Esophagus squamous epithelium (tissue), 4 donors: Measurements from ENCODE around the gene C18orf32.
"Not testable (repeated sequence)": the region's sequence is repeated elsewhere in the genome, so short reads cannot be mapped to it uniquely, and the experiment has no call there.

Source experiments
- POLR2A ChIP-seq, 4 donors: fragments of 450-650 bp; IDR thresholded peaks; one replicate each; pipeline ENCODE4 v1.6.1; 2017; ENCODE audit warnings: antibody characterized with exemption in 4 of 4, mild to moderate bottlenecking in 4 of 4, moderate library complexity in 3 of 4
- TF ChIP-seq, protein P1 (sequence below), 6 experiments: fragments of 450-650 bp in 4 of 6; fragments of 200-600 bp in 2 of 6; sonication (generic) in 2 of 6; IDR thresholded peaks; one replicate each; pipeline ENCODE4 v1.5.1; 2016 to 2019; ENCODE audit warnings: antibody characterized with exemption in 6 of 6, mild to moderate bottlenecking in 4 of 6, moderate library complexity in 4 of 6

DNA sequence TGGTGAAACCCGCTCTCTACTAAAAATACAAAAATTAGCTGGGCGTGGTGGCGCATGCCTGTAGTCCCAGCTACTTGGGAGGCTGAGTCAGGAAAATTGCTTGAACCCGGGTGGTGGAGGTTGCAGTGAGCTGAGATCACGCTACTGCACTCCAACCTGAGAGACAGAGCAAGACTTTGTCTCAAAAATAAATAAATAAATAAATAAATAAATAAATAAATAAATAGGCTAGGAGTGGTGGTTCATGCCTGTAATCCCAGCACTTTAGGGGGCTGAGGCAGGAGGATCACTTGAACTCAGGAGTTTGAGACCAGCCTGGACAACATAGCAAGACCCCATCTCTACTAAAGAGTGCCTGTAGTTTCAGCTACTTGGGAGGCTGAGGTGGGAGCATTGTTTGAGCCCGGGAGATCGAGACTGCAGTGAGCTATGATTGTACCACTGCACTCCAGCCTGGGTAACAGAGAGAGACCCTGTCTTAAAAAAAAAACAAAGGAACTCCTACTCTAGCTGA lies 36.6 kb upstream of the C18orf32 start:
- TF ChIP-seq, protein P1, sequence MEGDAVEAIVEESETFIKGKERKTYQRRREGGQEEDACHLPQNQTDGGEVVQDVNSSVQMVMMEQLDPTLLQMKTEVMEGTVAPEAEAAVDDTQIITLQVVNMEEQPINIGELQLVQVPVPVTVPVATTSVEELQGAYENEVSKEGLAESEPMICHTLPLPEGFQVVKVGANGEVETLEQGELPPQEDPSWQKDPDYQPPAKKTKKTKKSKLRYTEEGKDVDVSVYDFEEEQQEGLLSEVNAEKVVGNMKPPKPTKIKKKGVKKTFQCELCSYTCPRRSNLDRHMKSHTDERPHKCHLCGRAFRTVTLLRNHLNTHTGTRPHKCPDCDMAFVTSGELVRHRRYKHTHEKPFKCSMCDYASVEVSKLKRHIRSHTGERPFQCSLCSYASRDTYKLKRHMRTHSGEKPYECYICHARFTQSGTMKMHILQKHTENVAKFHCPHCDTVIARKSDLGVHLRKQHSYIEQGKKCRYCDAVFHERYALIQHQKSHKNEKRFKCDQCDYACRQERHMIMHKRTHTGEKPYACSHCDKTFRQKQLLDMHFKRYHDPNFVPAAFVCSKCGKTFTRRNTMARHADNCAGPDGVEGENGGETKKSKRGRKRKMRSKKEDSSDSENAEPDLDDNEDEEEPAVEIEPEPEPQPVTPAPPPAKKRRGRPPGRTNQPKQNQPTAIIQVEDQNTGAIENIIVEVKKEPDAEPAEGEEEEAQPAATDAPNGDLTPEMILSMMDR (IDR thresholded peaks at IDR 0.05), result not testable (repeated sequence)
- TF ChIP-seq POLR2A (IDR thresholded peaks at IDR 0.05), result not testable (repeated sequence)
